HG03571 (cell line): ENCODE data around the gene LHPP.

Source experiments
- ATAC-seq: cut with Tn5 transposase; IDR thresholded peaks from one replicate; pipeline ENCODE4 v1.9.1; 2021; ENCODE audit not compliant: unreplicated experiment

The LHPP gene

GRCh38 chr10:124640056-124640455, 178.4 kb downstream of the LHPP start:
- no peak for ATAC-seq

GRCh38 chr10:124640538-124641231, 179.1 kb downstream of the LHPP start:
- ATAC-seq = peak; percentile 51

GRCh38 chr10:124641282-124642087, 179.9 kb downstream of the LHPP start:
- peak; percentile 38 for ATAC-seq

- ATAC-seq = no peak
Measured at GRCh38 chr10:124642088-124642710, 180.6 kb downstream of the LHPP start.

- ATAC-seq = no peak
Measured at GRCh38 chr10:124643330-124644009, 181.8 kb downstream of the LHPP start.

GRCh38 chr10:124644236-124644635, 182.6 kb downstream of the LHPP start:
- no peak for ATAC-seq

- no peak for ATAC-seq
Measured at GRCh38 chr10:124644771-124645415, 183.3 kb downstream of the LHPP start.

GRCh38 chr10:124645467-124646095, 184.0 kb downstream of the LHPP start:
- ATAC-seq = no peak

GRCh38 chr10:124646483-124647352, 185.1 kb downstream of the LHPP start:
- ATAC-seq = no peak

GRCh38 chr10:124647421-124648130, 186.0 kb downstream of the LHPP start:
- no peak for ATAC-seq

- ATAC-seq = no peak
Measured at GRCh38 chr10:124648131-124648475, 186.5 kb downstream of the LHPP start.

- no peak for ATAC-seq
Measured at GRCh38 chr10:124648738-124649137, 187.1 kb downstream of the LHPP start.

GRCh38 chr10:124649214-124649613, 187.6 kb downstream of the LHPP start:
- no peak for ATAC-seq

GRCh38 chr10:124650263-124650662, 188.6 kb downstream of the LHPP start:
- ATAC-seq = no peak

GRCh38 chr10:124650820-124651401, 189.3 kb downstream of the LHPP start:
- no peak for ATAC-seq

- ATAC-seq = no peak
Measured at GRCh38 chr10:124651402-124651891, 189.8 kb downstream of the LHPP start.

- ATAC-seq = no peak
Measured at GRCh38 chr10:124652200-124652599, 190.6 kb downstream of the LHPP start.

- ATAC-seq = no peak
Measured at GRCh38 chr10:124652701-124653100, 191.1 kb downstream of the LHPP start.
